Right lobe of liver (tissue), 4 donors: ENCODE measurements around the gene APLN.

Source experiments
- CTCF ChIP-seq, 4 donors: fragments of 200-600 bp in 3 of 4; fragments of 450-650 bp in 1 of 4; IDR thresholded peaks; one replicate each; pipeline versions ENCODE4 v1.5.1 to v1.8.0; 2016 to 2022; ENCODE audit warnings: antibody characterized with exemption in 4 of 4, mild to moderate bottlenecking in 2 of 4
- POLR2A ChIP-seq: fragments of 450-650 bp; IDR thresholded peaks from one replicate; pipeline ENCODE4 v1.6.1; 2017; ENCODE audit warnings: antibody characterized with exemption, mild to moderate bottlenecking
- donor health status: DM: no; HTN: no; CAD: no.
- donor health status: DM: no; HTN: no; CAD: no.
- donor health status: DM: no; HTN: yes; CAD: no.

DNA sequence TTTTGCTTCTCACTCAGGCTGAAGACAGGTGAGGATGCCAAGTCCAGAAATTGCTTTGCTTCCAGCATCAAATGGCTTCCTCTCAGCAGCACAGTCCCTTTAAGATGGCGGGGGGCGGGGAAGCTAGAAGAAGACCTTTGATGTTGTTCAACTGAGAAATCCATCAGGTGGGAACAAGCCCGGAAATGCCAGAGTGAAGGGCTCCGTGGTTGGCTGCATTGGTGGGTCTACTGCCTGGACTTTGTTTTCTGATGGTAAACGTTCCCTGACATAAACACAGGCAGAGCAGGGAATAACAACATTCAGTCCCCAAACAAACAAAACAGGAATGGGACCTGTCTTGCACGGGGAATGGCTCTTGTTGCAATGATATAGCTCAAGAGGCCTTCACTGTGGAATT lies 37.3 kb downstream of the APLN start:
- TF ChIP-seq CTCF (IDR thresholded peaks at IDR 0.05), result no peak
- TF ChIP-seq POLR2A, result no peak
